Measurements from ENCODE around the gene RNU6-9.
"Not testable (repeated sequence)": the region's sequence is repeated elsewhere in the genome, so short reads cannot be mapped to it uniquely, and the experiment has no call there.

Gene RNU6-9

DNA sequence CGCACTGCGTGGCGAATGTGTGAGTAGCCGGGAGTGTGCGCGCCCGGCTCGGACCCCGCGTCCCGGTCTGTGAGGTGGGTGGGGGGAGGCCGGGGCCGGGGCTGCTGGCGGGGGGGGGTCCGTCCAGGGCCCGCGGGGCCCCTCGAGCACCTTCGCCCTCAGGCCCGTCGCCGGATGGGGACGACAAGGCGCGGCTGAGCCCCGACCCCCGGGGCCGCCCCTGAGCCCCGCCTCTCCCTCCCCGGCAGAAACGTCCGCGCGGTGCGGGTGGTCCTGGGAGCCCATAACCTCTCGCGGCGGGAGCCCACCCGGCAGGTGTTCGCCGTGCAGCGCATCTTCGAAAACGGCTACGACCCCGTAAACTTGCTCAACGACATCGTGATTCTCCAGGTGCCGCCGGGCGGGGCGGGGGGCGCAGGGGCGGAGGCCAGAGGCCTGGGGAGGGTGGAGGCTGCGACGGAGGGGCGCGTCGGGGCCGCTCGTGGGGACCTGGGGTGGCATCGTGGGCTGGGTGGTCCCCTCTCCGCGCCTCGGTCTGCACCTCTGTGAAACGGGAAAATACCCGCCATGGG, 40.2 kb upstream of the RNU6-9 start:
- TF ChIP-seq EZH2 (optimal IDR thresholded peaks at IDR 0.05; ENCODE audit: low read depth, low read length), result no peak
- TF ChIP-seq, protein P1, sequence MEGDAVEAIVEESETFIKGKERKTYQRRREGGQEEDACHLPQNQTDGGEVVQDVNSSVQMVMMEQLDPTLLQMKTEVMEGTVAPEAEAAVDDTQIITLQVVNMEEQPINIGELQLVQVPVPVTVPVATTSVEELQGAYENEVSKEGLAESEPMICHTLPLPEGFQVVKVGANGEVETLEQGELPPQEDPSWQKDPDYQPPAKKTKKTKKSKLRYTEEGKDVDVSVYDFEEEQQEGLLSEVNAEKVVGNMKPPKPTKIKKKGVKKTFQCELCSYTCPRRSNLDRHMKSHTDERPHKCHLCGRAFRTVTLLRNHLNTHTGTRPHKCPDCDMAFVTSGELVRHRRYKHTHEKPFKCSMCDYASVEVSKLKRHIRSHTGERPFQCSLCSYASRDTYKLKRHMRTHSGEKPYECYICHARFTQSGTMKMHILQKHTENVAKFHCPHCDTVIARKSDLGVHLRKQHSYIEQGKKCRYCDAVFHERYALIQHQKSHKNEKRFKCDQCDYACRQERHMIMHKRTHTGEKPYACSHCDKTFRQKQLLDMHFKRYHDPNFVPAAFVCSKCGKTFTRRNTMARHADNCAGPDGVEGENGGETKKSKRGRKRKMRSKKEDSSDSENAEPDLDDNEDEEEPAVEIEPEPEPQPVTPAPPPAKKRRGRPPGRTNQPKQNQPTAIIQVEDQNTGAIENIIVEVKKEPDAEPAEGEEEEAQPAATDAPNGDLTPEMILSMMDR (IDR thresholded peaks at IDR 0.05; ENCODE audit: low read length), result no peak
- TF ChIP-seq EZH2phosphoT487 (IDR thresholded peaks at IDR 0.05; ENCODE audit: low read length), result no peak
- no peak overlapping the region for H3K9ac ChIP-seq (ENCODE audit: low read length)
- no peak for DNase-seq
- H3K4me1 ChIP-seq (ENCODE audit: low read length), result no peaks in the 10 kb centered on the region
- no peaks in the 10 kb centered on the region for H3K79me2 ChIP-seq (ENCODE audit: low read length)
- no peak overlapping the region for H3K4me2 ChIP-seq (ENCODE audit: low read depth, low read length)
- H3K4me3 ChIP-seq (ENCODE audit: low read length), result no peak overlapping the region
- H2AFZ ChIP-seq (ENCODE audit: low read length), result no peak overlapping the region
- H3K27ac ChIP-seq (ENCODE audit: low read length), result no peak overlapping the region
- peaks cover 74% of the 10 kb centered on the region for H3K27me3 ChIP-seq (replicated peaks; ENCODE audit: insufficient read depth, low read length)
- no peaks in the 10 kb centered on the region for H3K9me3 ChIP-seq (replicated peaks; ENCODE audit: insufficient read depth, low read length)
- H3K36me3 ChIP-seq (replicated peaks; ENCODE audit: insufficient read depth, low read length), result no peaks in the 10 kb centered on the region
- H4K20me1 ChIP-seq (ENCODE audit: insufficient read depth, low read length), result no peaks in the 10 kb centered on the region
- no peaks in the 10 kb centered on the region for H3F3A ChIP-seq (ENCODE audit: insufficient read depth, low read length)
- H3K9me2 ChIP-seq (replicated peaks; ENCODE audit: insufficient read depth, low read length), result no peaks in the 10 kb centered on the region

DNA sequence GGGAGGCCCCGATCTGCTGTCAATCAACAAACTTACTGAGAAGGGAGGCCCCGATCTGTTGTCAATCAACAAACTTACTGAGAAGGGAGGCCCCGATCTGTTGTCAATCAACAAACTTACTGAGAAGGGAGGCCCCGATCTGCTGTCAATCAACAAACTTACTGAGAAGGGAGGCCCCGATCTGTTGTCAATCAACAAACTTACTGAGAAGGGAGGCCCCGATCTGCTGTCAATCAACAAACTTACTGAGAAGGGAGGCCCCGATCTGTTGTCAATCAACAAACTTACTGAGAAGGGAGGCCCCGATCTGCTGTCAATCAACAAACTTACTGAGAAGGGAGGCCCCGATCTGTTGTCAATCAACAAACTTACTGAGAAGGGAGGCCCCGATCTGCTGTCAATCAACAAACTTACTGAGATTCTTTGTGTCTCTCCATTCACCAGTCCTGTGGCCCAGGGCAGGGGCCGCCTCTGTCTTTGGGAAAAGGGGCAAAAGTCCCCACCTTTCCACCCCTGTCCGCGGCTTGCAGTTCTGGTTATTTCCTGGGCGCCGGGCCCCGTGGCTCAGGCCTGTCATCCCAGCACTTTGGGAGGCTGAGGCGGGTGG, 39.6 kb upstream of the RNU6-9 start:
- H3K27me3 ChIP-seq (replicated peaks; ENCODE audit: insufficient read depth, low read length), result peaks cover 74% of the 10 kb centered on the region
- not testable (repeated sequence) for H3K9me3 ChIP-seq (replicated peaks; ENCODE audit: insufficient read depth, low read length); H3K9ac ChIP-seq (ENCODE audit: low read length); DNase-seq; H3F3A ChIP-seq (ENCODE audit: insufficient read depth, low read length); H3K4me3 ChIP-seq (ENCODE audit: low read length); H3K27ac ChIP-seq (ENCODE audit: low read length); H2AFZ ChIP-seq (ENCODE audit: low read length); H4K20me1 ChIP-seq (ENCODE audit: insufficient read depth, low read length); H3K9me2 ChIP-seq (replicated peaks; ENCODE audit: insufficient read depth, low read length); H3K36me3 ChIP-seq (replicated peaks; ENCODE audit: insufficient read depth, low read length); H3K79me2 ChIP-seq (ENCODE audit: low read length); H3K4me1 ChIP-seq (ENCODE audit: low read length); H3K4me2 ChIP-seq (ENCODE audit: low read depth, low read length)

DNA sequence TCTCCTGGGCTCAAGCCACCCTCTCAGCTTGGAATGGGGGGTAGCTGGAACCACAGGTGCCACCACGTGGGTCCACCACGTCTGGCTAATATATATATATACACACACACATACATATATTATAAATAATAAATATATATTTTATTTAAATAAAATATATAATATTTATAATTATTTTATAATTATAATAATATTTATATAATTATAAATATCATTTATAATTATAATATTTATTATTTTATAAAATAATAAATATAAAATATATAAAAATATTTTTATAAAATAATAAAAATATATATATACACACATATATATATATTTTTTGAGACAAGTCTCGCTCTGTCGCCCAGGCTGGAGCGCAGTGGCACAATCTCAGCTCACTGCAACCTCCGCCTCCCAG, 38.7 kb upstream of the RNU6-9 start:
- no peaks in the 10 kb centered on the region for H3F3A ChIP-seq (ENCODE audit: insufficient read depth, low read length)
- no peak overlapping the region for H3K27ac ChIP-seq (ENCODE audit: low read length)
- H3K79me2 ChIP-seq (ENCODE audit: low read length), result no peaks in the 10 kb centered on the region
- peaks cover 74% of the 10 kb centered on the region for H3K27me3 ChIP-seq (replicated peaks; ENCODE audit: insufficient read depth, low read length)
- no peak overlapping the region for H3K4me2 ChIP-seq (ENCODE audit: low read depth, low read length)
- no peaks in the 10 kb centered on the region for H4K20me1 ChIP-seq (ENCODE audit: insufficient read depth, low read length)
- no peaks in the 10 kb centered on the region for H3K36me3 ChIP-seq (replicated peaks; ENCODE audit: insufficient read depth, low read length)
- H3K4me3 ChIP-seq (ENCODE audit: low read length), result no peak overlapping the region
- H2AFZ ChIP-seq (ENCODE audit: low read length), result no peak overlapping the region
- no peak for DNase-seq
- no peaks in the 10 kb centered on the region for H3K9me2 ChIP-seq (replicated peaks; ENCODE audit: insufficient read depth, low read length)
- H3K9ac ChIP-seq (ENCODE audit: low read length), result no peak overlapping the region
- no peaks in the 10 kb centered on the region for H3K4me1 ChIP-seq (ENCODE audit: low read length)
- TF ChIP-seq, protein P1 (IDR thresholded peaks at IDR 0.05; ENCODE audit: low read length), result no peak
- TF ChIP-seq EZH2phosphoT487 (IDR thresholded peaks at IDR 0.05; ENCODE audit: low read length) (no peak), EZH2 (optimal IDR thresholded peaks at IDR 0.05; ENCODE audit: low read depth, low read length) (no peak)
- no peaks in the 10 kb centered on the region for H3K9me3 ChIP-seq (replicated peaks; ENCODE audit: insufficient read depth, low read length)

DNA sequence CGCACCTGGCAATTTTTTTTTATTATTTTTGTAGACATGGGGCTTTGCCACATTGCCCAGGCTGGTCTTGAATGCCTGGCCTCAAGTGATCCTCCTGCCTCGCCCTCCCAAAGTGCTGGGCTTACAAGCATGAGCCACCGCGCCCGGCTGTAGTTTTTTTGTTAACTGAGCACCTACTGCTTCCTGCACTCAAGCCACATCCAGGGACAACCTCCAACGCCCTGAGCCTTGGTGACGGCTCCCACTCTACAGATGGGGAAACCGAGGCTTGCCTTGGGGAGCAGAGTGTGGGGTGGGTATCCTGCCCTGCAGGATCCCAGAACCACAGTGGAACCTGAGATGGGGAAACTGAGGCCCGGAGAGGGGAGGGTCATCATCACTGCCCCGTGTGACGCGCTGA, 38.1 kb upstream of the RNU6-9 start:
- H3K4me3 ChIP-seq (ENCODE audit: low read length), result no peak overlapping the region
- H3K27me3 ChIP-seq (replicated peaks; ENCODE audit: insufficient read depth, low read length), result peaks cover 75% of the 10 kb centered on the region

More for the DNA sequence above, 38.1 kb upstream of the RNU6-9 start:
- Histone ChIP-seq H3K9me3 (replicated peaks; ENCODE audit: insufficient read depth, low read length) (no peaks in the 10 kb centered on the region), H3K79me2 (ENCODE audit: low read length) (no peaks in the 10 kb centered on the region), H3K9ac (ENCODE audit: low read length) (no peak overlapping the region), H3F3A (ENCODE audit: insufficient read depth, low read length) (no peaks in the 10 kb centered on the region), H3K9me2 (replicated peaks; ENCODE audit: insufficient read depth, low read length) (no peaks in the 10 kb centered on the region), H3K27ac (ENCODE audit: low read length) (no peak overlapping the region), H3K36me3 (replicated peaks; ENCODE audit: insufficient read depth, low read length) (no peaks in the 10 kb centered on the region), H4K20me1 (ENCODE audit: insufficient read depth, low read length) (no peaks in the 10 kb centered on the region), H2AFZ (ENCODE audit: low read length) (no peak overlapping the region), H3K4me1 (ENCODE audit: low read length) (no peaks in the 10 kb centered on the region), H3K4me2 (ENCODE audit: low read depth, low read length) (no peak overlapping the region)
- no peak for DNase-seq
- TF ChIP-seq, protein P1 (IDR thresholded peaks at IDR 0.05; ENCODE audit: low read length), result no peak
- no peak for TF ChIP-seq EZH2phosphoT487 (IDR thresholded peaks at IDR 0.05; ENCODE audit: low read length)
- TF ChIP-seq EZH2 (optimal IDR thresholded peaks at IDR 0.05; ENCODE audit: low read depth, low read length), result no peak
